Hepatic stellate cell (primary cell): ENCODE measurements around the gene ZSWIM3.
"Not testable (repeated sequence)": the region's sequence is repeated elsewhere in the genome, so short reads cannot be mapped to it uniquely, and the experiment has no call there.

ENCODE experiments used
- DNase-seq: peaks from one replicate; pipeline ENCODE4 v3.0.0; 2011; ENCODE audit warnings: low spot score

Gene ZSWIM3

GRCh38 chr20:45890985-45891983, 33.9 kb downstream of the ZSWIM3 start, which contains the start of the genes CTSA and NEURL2:
TSS of gene CTSA (plus strand) at chr20:45891335. CDS start at chr20:45891569, 234 bp downstream.
TSS of gene NEURL2 (minus strand) at chr20:45891208. CDS start at chr20:45890991, 217 bp downstream.
- DNase-seq = peak; percentile 98

GRCh38 chr20:45892049-45892825, 34.8 kb downstream of the ZSWIM3 start:
- peak; percentile 84 for DNase-seq

GRCh38 chr20:45892828-45893500, 35.5 kb downstream of the ZSWIM3 start:
- no peak for DNase-seq

GRCh38 chr20:45893831-45894230, 36.4 kb downstream of the ZSWIM3 start:
- DNase-seq = no peak

- no peak for DNase-seq
Observed at GRCh38 chr20:45894797-45895196, 37.4 kb downstream of the ZSWIM3 start.

GRCh38 chr20:45896641-45897161, 39.3 kb downstream of the ZSWIM3 start:
- no peak for DNase-seq

- DNase-seq = no peak
Observed at GRCh38 chr20:45897289-45897688, 39.9 kb downstream of the ZSWIM3 start.

GRCh38 chr20:45897692-45898091, 40.3 kb downstream of the ZSWIM3 start:
- no peak for DNase-seq

- DNase-seq = no peak
Observed at GRCh38 chr20:45898285-45898684, 40.9 kb downstream of the ZSWIM3 start.

GRCh38 chr20:45899046-45899835, 41.8 kb downstream of the ZSWIM3 start:
- DNase-seq = no peak

GRCh38 chr20:45901332-45901731, 43.9 kb downstream of the ZSWIM3 start:
- not testable (repeated sequence) for DNase-seq

- no peak for DNase-seq
Observed at GRCh38 chr20:45902199-45902701, 44.8 kb downstream of the ZSWIM3 start.

- no peak for DNase-seq
Observed at GRCh38 chr20:45904583-45905504, 47.4 kb downstream of the ZSWIM3 start.

GRCh38 chr20:45905505-45906079, 48.2 kb downstream of the ZSWIM3 start:
- peak; percentile 81 for DNase-seq

- DNase-seq = no peak
Observed at GRCh38 chr20:45907219-45907948, 50.0 kb downstream of the ZSWIM3 start.

GRCh38 chr20:45908084-45908483, 50.7 kb downstream of the ZSWIM3 start:
- no peak for DNase-seq

- DNase-seq = no peak
Observed at GRCh38 chr20:45909336-45909808, 52.0 kb downstream of the ZSWIM3 start.
